ENCODE data around the gene CHST4. TPM values are rescaled to one million over a fixed set of nuclear protein-coding genes. Genes with fewer than 3 reads are reported as not detected.
A peak's percentile ranks its signal among the peaks of the same experiment; 100 is the strongest.
"Not testable (repeated sequence)": the region's sequence is repeated elsewhere in the genome, so short reads cannot be mapped to it uniquely, and the experiment has no call there.

Gene CHST4
- total and polyA plus RNA-seq, 9 donors, result 0.04 to 0.21 (median 0.07) TPM; not detected in 5

DNA sequence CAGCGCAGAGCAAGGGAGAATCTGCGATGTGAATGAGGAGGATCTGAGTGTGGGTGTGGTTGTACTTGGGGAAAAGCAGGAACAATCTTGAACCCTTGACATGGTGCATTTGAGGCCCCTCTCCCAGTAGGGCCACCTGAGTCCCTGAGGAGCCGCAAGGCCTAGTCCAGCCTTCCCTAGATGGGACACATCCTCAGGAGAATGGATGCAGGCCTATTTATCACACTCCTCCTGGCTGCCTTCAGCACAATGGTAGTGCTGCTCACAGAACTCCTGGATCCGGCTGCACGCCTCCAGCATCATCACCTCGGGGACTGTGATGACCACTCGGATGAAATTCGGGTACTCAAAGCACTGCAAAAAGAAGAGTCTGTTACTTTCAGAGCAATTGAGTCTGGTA, 41.7 kb downstream of the CHST4 start:
- Histone ChIP-seq H3K27ac (ENCODE audit: low read length) (no peak overlapping the region), H3K27me3 (ENCODE audit: control insufficient read depth, insufficient read depth, low read length) (peaks cover 4% of the 10 kb centered on the region), H3K4me3 (ENCODE audit: low read length) (no peak overlapping the region), H3K36me3 (ENCODE audit: control insufficient read depth, insufficient read depth, low read length) (no peaks in the 10 kb centered on the region), H3K9me3 (replicated peaks; ENCODE audit: control insufficient read depth, low read depth, low read length) (no peaks in the 10 kb centered on the region), H3K4me1 (ENCODE audit: control insufficient read depth, insufficient read depth, low read length) (peaks cover 7% of the 10 kb centered on the region)
- WGBS (ENCODE audit: insufficient coverage), result 94% methylated on average over 8 of the region's 8 CpGs
- DNase-seq, result no peak

DNA sequence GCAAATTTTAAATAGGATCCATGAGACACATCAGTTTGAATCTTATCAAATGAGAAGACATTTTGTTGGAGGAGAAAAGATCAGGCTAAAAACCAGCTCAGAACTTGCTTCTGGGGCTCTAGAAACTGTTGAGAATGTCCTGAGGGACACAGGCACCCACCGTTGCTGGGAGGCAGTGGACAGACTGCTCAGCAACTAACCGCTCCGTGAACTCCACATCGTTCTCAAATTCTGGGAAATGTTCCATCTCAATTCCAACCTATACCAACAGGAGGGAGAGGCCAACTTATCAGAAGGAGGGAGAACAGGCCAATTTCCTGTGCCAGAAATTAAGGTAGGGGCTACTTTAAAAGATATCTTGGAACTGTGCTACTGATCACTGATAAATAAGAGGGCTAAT, 42.3 kb downstream of the CHST4 start:
- Histone ChIP-seq H3K9me3 (replicated peaks; ENCODE audit: control insufficient read depth, low read depth, low read length) (no peaks in the 10 kb centered on the region), H3K27me3 (ENCODE audit: control insufficient read depth, insufficient read depth, low read length) (peaks cover 4% of the 10 kb centered on the region), H3K4me3 (ENCODE audit: low read length) (no peak overlapping the region), H3K27ac (ENCODE audit: low read length) (no peak overlapping the region), H3K4me1 (ENCODE audit: control insufficient read depth, insufficient read depth, low read length) (peaks cover 7% of the 10 kb centered on the region), H3K36me3 (ENCODE audit: control insufficient read depth, insufficient read depth, low read length) (no peaks in the 10 kb centered on the region)
- DNase-seq, result peak; percentile 2
- WGBS (ENCODE audit: insufficient coverage), result no CpG with 5 or more reads among the region's 4 CpGs

DNA sequence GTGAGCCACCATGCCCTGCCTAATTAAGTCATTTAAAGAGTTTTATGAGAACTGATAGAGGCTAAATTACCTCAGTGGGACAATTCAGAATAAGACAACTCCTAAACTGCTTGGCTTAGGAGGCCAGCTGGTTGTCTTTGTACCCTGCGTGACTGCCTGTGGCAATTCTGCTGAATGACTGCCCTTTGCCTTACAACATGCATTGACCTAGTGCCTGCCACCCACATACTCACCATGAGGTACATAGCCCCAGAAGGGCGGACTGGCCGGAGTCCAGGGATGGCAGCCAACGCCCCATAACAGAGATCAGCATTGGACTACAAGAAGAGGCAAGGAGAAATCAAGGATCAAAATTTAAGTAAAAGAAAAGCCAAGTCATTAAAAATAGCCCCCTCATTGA, 43.4 kb downstream of the CHST4 start:
- peaks cover 6% of the 10 kb centered on the region for H3K27me3 ChIP-seq (ENCODE audit: control insufficient read depth, insufficient read depth, low read length)
- 80% methylated on average over 1 of the region's 4 CpGs for WGBS (ENCODE audit: insufficient coverage)
- H3K36me3 ChIP-seq (ENCODE audit: control insufficient read depth, insufficient read depth, low read length), result no peaks in the 10 kb centered on the region
- no peaks in the 10 kb centered on the region for H3K9me3 ChIP-seq (replicated peaks; ENCODE audit: control insufficient read depth, low read depth, low read length)
- no peak for DNase-seq
- H3K27ac ChIP-seq (ENCODE audit: low read length), result no peak overlapping the region
- H3K4me3 ChIP-seq (ENCODE audit: low read length), result no peak overlapping the region
- peaks cover 3% of the 10 kb centered on the region for H3K4me1 ChIP-seq (ENCODE audit: control insufficient read depth, insufficient read depth, low read length)

DNA sequence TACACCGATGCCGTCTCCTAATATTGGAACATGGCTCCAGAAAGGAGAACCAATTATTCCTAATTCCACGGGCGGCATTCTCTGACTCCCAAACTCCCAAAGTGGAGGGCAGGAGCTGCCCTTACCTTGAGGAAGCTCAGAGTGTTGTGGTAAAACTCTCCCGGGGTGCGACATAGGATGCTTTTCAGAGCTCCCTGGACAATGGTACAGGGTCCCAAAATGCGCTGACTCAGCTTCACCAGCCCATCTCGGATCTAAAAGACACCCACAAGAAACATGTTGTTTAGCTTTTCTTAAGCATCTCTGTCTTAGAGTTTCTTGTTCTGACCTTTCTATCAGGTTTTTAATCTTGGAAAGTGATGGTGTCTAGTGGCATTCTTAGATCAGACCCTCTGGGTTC, 43.9 kb downstream of the CHST4 start:
- H3K4me3 ChIP-seq (ENCODE audit: low read length), result no peak overlapping the region
- peaks cover 6% of the 10 kb centered on the region for H3K27me3 ChIP-seq (ENCODE audit: control insufficient read depth, insufficient read depth, low read length)
- H3K27ac ChIP-seq (ENCODE audit: low read length), result no peak overlapping the region
- H3K9me3 ChIP-seq (replicated peaks; ENCODE audit: control insufficient read depth, low read depth, low read length), result no peaks in the 10 kb centered on the region
- peaks cover 2% of the 10 kb centered on the region for H3K4me1 ChIP-seq (ENCODE audit: control insufficient read depth, insufficient read depth, low read length)
- H3K36me3 ChIP-seq (ENCODE audit: control insufficient read depth, insufficient read depth, low read length), result no peaks in the 10 kb centered on the region
- DNase-seq, result no peak
- 97% methylated on average over 5 of the region's 8 CpGs for WGBS (ENCODE audit: insufficient coverage)

DNA sequence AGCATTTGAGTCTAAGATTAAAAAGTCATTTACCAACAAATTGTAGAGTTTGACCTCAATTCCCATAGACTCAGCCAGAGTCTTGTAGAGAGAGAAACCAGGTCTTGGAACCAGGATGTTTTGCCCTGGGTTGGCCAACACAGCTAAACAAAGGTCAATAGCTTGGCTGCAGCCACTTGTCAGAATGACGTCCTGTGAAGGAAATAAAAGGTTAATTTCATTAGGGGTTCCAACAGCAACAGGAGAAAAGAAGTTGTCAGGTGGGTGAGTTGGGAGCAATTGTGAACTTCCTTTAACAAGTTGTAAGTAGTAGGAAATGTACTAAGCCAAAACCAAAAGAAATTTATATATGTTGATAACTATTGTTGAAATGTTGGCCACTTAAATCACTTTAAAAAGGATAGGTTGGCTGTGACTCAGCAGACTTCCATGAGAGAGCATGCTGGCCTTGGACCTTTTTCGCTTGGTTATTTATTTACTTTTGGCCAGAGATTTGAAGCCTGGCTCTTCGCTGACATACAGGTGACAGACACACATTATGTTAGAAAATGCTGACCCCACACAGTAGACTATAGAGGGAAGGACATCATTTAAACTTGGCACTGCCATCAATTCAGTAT, 46.4 kb downstream of the CHST4 start:
- no peaks in the 10 kb centered on the region for H3K9me3 ChIP-seq (replicated peaks; ENCODE audit: control insufficient read depth, low read depth, low read length)
- no peaks in the 10 kb centered on the region for H3K4me1 ChIP-seq (ENCODE audit: control insufficient read depth, insufficient read depth, low read length)
- peaks cover 12% of the 10 kb centered on the region for H3K27me3 ChIP-seq (ENCODE audit: control insufficient read depth, insufficient read depth, low read length)
- no peak overlapping the region for H3K27ac ChIP-seq (ENCODE audit: low read length)
- 13% methylated on average over 1 of the region's 3 CpGs for WGBS (ENCODE audit: insufficient coverage)
- no peaks in the 10 kb centered on the region for H3K36me3 ChIP-seq (ENCODE audit: control insufficient read depth, insufficient read depth, low read length)
- no peak overlapping the region for H3K4me3 ChIP-seq (ENCODE audit: low read length)
- no peak for DNase-seq

DNA sequence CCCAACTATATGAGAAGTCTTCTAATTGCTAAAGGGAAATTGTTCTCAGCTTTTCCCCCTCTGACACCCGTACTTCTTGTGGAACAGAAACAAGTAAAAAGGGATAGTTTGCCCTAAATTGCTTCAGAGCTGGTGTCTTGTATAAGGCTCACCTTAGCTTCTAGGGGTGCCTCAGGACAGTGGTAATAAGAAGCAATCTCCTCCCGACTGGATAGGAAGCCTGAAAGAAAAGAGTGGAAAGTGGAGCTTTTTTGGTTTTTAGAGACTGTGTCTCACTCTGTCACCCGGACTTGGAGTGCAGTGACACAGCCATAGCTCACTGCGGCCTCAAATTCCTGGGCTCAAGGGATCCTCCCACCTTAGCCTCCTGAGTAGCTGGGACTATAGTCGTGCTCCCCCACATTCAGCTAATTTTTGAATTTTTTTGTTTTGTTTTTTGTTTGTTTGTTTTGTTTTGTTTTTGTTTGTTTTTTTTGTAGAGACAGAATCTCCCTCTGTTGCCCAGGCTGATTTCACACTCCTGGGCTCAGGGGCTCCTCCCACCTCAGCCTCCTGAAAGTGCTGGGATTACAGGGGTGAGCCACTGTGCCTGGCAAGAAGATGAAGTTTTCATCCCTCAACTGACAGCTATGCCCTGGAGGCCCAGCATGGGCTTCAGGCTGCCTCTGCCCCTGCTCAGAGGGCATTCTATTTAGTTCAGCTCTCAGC, 47.3 kb downstream of the CHST4 start:
- 88% methylated on average over 1 of the region's 5 CpGs for WGBS (ENCODE audit: insufficient coverage)
- Histone ChIP-seq H3K4me3 (ENCODE audit: low read length) (no peak overlapping the region), H3K27me3 (ENCODE audit: control insufficient read depth, insufficient read depth, low read length) (peaks cover 10% of the 10 kb centered on the region), H3K9me3 (replicated peaks; ENCODE audit: control insufficient read depth, low read depth, low read length) (no peaks in the 10 kb centered on the region), H3K4me1 (ENCODE audit: control insufficient read depth, insufficient read depth, low read length) (no peaks in the 10 kb centered on the region), H3K27ac (ENCODE audit: low read length) (no peak overlapping the region), H3K36me3 (ENCODE audit: control insufficient read depth, insufficient read depth, low read length) (no peaks in the 10 kb centered on the region)
- DNase-seq, result no peak

DNA sequence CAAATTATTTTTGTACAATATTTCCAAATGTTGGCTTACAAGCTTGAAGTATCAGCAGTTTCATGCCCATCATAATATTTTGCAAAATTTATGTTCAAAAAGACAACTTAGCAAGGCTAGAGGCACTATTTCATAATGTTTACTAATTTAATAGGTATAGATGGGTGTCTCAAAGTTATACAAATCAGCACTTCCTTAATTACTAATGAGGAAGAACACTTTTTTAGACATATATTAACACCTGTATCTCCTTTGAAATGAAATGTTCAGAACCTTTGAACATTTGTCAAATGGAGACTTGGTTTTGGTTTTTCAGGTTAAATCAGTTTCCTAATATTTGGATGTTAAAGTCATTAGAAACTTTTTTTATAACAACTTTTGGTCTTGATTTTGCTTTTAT, 48.5 kb downstream of the CHST4 start:
- Histone ChIP-seq H3K27me3 (ENCODE audit: control insufficient read depth, insufficient read depth, low read length) (peaks cover 10% of the 10 kb centered on the region), H3K4me3 (ENCODE audit: low read length) (no peak overlapping the region), H3K27ac (ENCODE audit: low read length) (no peak overlapping the region), H3K9me3 (replicated peaks; ENCODE audit: control insufficient read depth, low read depth, low read length) (no peaks in the 10 kb centered on the region), H3K4me1 (ENCODE audit: control insufficient read depth, insufficient read depth, low read length) (no peaks in the 10 kb centered on the region), H3K36me3 (ENCODE audit: control insufficient read depth, insufficient read depth, low read length) (no peaks in the 10 kb centered on the region)
- no peak for DNase-seq

DNA sequence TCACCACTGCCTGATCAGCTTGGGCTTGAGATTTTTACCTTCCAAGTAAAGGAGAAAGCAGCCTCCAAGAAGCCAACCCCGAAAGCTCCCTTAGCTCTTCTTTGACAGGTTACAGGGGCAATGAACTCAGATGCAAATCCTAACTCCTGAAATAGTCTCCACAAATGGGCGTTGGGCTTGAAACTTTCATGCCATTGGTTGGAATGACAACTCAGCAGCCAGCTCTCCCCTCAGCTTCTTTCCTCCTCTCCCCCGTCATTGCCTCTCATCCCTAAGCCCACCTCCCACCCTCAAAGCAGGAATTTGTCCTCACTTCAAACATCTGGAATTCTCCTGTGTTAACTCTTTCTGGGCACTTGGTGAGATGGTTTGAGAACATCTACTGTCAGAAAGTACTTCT, 50.7 kb downstream of the CHST4 start, which contains the start of gene TAT:
TAT (minus strand) TSS at position 122 of the 400 bp plus-strand sequence. CDS start 677 bp downstream, outside the sequence.
- Histone ChIP-seq H3K27ac (ENCODE audit: low read length) (no peak within 1 kb of the TSS), H3K27me3 (ENCODE audit: control insufficient read depth, insufficient read depth, low read length) (peaks cover 10% of the 10 kb centered on the region), H3K4me3 (ENCODE audit: low read length) (no peak within 1 kb of the TSS), H3K4me1 (ENCODE audit: control insufficient read depth, insufficient read depth, low read length) (no peaks in the 10 kb centered on the region), H3K36me3 (ENCODE audit: control insufficient read depth, insufficient read depth, low read length) (no peaks in the 10 kb centered on the region), H3K9me3 (replicated peaks; ENCODE audit: control insufficient read depth, low read depth, low read length) (no peaks in the 10 kb centered on the region)
- WGBS (ENCODE audit: insufficient coverage), result 38% methylated on average over 2 of the region's 3 CpGs
- no peak for DNase-seq

DNA sequence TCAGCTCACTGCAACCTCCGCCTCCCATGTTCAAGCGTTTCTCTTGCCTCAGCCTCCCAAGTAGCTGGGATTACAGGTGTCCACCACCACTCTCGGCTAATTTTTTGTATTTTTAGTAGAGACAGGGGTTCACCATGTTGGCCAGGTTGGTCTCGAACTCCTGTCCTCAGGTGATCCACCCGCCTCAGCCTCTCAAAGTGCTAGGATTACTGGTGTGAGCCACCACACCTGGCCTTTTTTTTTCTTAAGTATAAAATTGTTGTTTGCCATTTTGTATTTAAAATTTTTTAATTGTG, 56.3 kb downstream of the CHST4 start:
- 80% methylated on average over 2 of the region's 5 CpGs for WGBS (ENCODE audit: insufficient coverage)
- not testable (repeated sequence) for H3K36me3 ChIP-seq (ENCODE audit: control insufficient read depth, insufficient read depth, low read length); H3K27me3 ChIP-seq (ENCODE audit: control insufficient read depth, insufficient read depth, low read length); H3K9me3 ChIP-seq (replicated peaks; ENCODE audit: control insufficient read depth, low read depth, low read length); H3K4me3 ChIP-seq (ENCODE audit: low read length); H3K27ac ChIP-seq (ENCODE audit: low read length); H3K4me1 ChIP-seq (ENCODE audit: control insufficient read depth, insufficient read depth, low read length); DNase-seq

DNA sequence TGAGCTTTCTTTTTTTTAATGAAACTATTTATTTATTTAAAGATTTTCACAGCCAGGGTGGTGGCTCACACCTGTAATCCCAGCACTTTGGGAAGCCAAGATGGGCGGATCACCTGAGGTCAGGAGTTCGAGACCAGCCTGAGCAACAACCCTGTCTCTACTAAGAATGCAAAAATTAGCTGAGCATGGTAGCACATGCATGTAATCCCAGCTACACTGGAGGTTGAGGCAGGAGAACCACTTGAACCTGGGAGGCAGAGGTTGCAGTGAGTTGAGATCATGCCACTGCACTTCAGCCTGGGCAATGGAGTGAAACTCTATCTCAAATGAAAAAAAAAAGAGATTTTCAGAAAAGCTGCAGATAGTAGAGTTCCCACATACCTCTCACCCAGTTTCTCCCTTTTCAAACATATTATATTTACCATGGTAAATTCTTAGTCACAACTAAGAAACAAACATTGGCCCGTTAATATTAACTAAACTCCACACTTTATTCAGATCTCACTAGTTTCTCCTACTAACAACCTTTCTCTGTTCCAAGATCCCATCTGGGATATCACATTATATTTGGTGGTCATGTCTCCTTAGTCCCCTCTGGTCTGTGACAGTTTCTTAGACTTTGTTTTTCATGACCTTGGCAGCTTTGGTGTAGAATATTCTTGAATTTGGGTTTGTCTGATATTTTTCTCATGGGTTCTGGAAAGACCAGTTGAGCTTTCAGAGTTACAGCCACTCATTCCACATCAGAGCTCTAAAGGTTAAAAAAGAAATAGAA, 58.5 kb downstream of the CHST4 start:
- no peak overlapping the region for H3K27ac ChIP-seq (ENCODE audit: low read length)
- H3K9me3 ChIP-seq (replicated peaks; ENCODE audit: control insufficient read depth, low read depth, low read length), result no peaks in the 10 kb centered on the region
- H3K4me1 ChIP-seq (ENCODE audit: control insufficient read depth, insufficient read depth, low read length), result no peaks in the 10 kb centered on the region
- DNase-seq, result no peak
- no peaks in the 10 kb centered on the region for H3K36me3 ChIP-seq (ENCODE audit: control insufficient read depth, insufficient read depth, low read length)
- WGBS (ENCODE audit: insufficient coverage), result 81% methylated on average over 2 of the region's 3 CpGs
- no peak overlapping the region for H3K4me3 ChIP-seq (ENCODE audit: low read length)
- H3K27me3 ChIP-seq (ENCODE audit: control insufficient read depth, insufficient read depth, low read length), result no peaks in the 10 kb centered on the region

All from muscle of leg (tissue), 11 donors.